Retinal pigment epithelial cell (primary cell): Measurements from ENCODE around the gene FGF22.
A peak's percentile ranks its signal among the peaks of the same experiment; 100 is the strongest.

Experiments used
- DNase-seq: peaks from one replicate; pipeline ENCODE4 v3.0.0-alpha.2; 2010; ENCODE audit warnings: low read depth
- H3K4me3 ChIP-seq: 2 replicates; pipeline ENCODE4 v1.5.1; 2011; ENCODE audit warnings: mild to moderate bottlenecking, low read length, control low read depth, moderate library complexity
- CTCF ChIP-seq: conservative IDR thresholded peaks from 2 replicates; pipeline ENCODE4 v1.5.1; 2011; ENCODE audit warnings: low read depth, low read length, control low read depth, inconsistent platforms

FGF22 gene

GRCh38 chr19:658916-659839, 19.5 kb downstream of the FGF22 start:
- no peak overlapping the region for H3K4me3 ChIP-seq
- DNase-seq: no peak
- no peak for TF ChIP-seq CTCF

- peak overlapping the region; percentile 70 for H3K4me3 ChIP-seq
- no peak for DNase-seq
Measured at GRCh38 chr19:660793-661426, 21.2 kb downstream of the FGF22 start.

GRCh38 chr19:661427-662196, 21.9 kb downstream of the FGF22 start:
- peak overlapping the region; percentile 70 for H3K4me3 ChIP-seq
- no peak for TF ChIP-seq CTCF
- DNase-seq: no peak

More at GRCh38 chr19:660793-661426, 21.2 kb downstream of the FGF22 start:
- no peak for TF ChIP-seq CTCF

- no peak for TF ChIP-seq CTCF
Measured at GRCh38 chr19:662207-662961, 22.7 kb downstream of the FGF22 start.

GRCh38 chr19:662962-663681, 23.4 kb downstream of the FGF22 start, which contains the start of gene RNF126:
Gene RNF126, minus strand, starts transcription at chr19:663214. Its CDS starts 93 bp downstream, at chr19:663121.
- peak within 1 kb of the TSS; percentile 70 for H3K4me3 ChIP-seq
- peak; percentile 37 for DNase-seq
- TF ChIP-seq CTCF: no peak

More at GRCh38 chr19:662207-662961, 22.7 kb downstream of the FGF22 start:
- peak overlapping the region; percentile 70 for H3K4me3 ChIP-seq
- no peak for DNase-seq

- H3K4me3 ChIP-seq: peak overlapping the region; percentile 55
- no peak for DNase-seq
- no peak for TF ChIP-seq CTCF
Measured at GRCh38 chr19:663682-664117, 24.0 kb downstream of the FGF22 start.
